IPS-NIHi7 (cell line): ENCODE data around the gene ATP13A2.

ENCODE experiments used
- DNase-seq: peaks from one replicate; pipeline ENCODE4 v3.0.0; 2012; ENCODE audit warnings: mixed read lengths; ENCODE audit errors: extremely low spot score

The ATP13A2 gene

GRCh38 chr1:17011439-17012307 lies at the start of gene ATP13A2:
Gene ATP13A2, minus strand, starts transcription at chr1:17011928. Its CDS starts 190 bp downstream, at chr1:17011738.
- DNase-seq = peak; percentile 93

- DNase-seq = no peak
Observed at GRCh38 chr1:17061486-17061885, 49.8 kb upstream of the ATP13A2 start.

GRCh38 chr1:17060306-17060749 lies 48.6 kb upstream of the ATP13A2 start:
- DNase-seq = no peak

GRCh38 chr1:17059391-17060305 lies 47.9 kb upstream of the ATP13A2 start:
- DNase-seq = peak; percentile 88

- DNase-seq = no peak
Observed at GRCh38 chr1:17056551-17056950, 44.8 kb upstream of the ATP13A2 start.

GRCh38 chr1:17055801-17056200 lies 44.1 kb upstream of the ATP13A2 start:
- no peak for DNase-seq

GRCh38 chr1:17053685-17054410 lies 42.1 kb upstream of the ATP13A2 start, which contains the start of gene SDHB:
Gene SDHB, minus strand, starts transcription at chr1:17054032. Its CDS starts 13 bp downstream, at chr1:17054019.
- DNase-seq = peak; percentile 99

GRCh38 chr1:17053086-17053684 lies 41.5 kb upstream of the ATP13A2 start:
- no peak for DNase-seq

GRCh38 chr1:17052641-17053040 lies 40.9 kb upstream of the ATP13A2 start:
- DNase-seq = no peak

- DNase-seq = no peak
Observed at GRCh38 chr1:17052038-17052437, 40.3 kb upstream of the ATP13A2 start.

- DNase-seq = no peak
Observed at GRCh38 chr1:17047924-17048323, 36.2 kb upstream of the ATP13A2 start.

GRCh38 chr1:17046334-17046657 lies 34.6 kb upstream of the ATP13A2 start:
- no peak for DNase-seq

GRCh38 chr1:17045634-17046333 lies 34.1 kb upstream of the ATP13A2 start:
- DNase-seq = peak; percentile 61

- DNase-seq = no peak
Observed at GRCh38 chr1:17045150-17045549, 33.4 kb upstream of the ATP13A2 start.

- no peak for DNase-seq
Observed at GRCh38 chr1:17043676-17044075, 31.9 kb upstream of the ATP13A2 start.

- DNase-seq = no peak
Observed at GRCh38 chr1:17040135-17040534, 28.4 kb upstream of the ATP13A2 start.

- no peak for DNase-seq
Observed at GRCh38 chr1:17039522-17039921, 27.8 kb upstream of the ATP13A2 start.

- no peak for DNase-seq
Observed at GRCh38 chr1:17033481-17033880, 21.8 kb upstream of the ATP13A2 start.

- no peak for DNase-seq
Observed at GRCh38 chr1:17032741-17033140, 21.0 kb upstream of the ATP13A2 start.

- DNase-seq = no peak
Observed at GRCh38 chr1:17031436-17031835, 19.7 kb upstream of the ATP13A2 start.

- DNase-seq = no peak
Observed at GRCh38 chr1:17030206-17030605, 18.5 kb upstream of the ATP13A2 start.
